Epidermal melanocyte (primary cell): ENCODE data around the gene RBBP6.
"Not testable (repeated sequence)": the region's sequence is repeated elsewhere in the genome, so short reads cannot be mapped to it uniquely, and the experiment has no call there.

Experiments used
- DNase-seq: peaks from one replicate; pipeline ENCODE4 v3.0.0; 2011; ENCODE audit warnings: low spot score; ENCODE audit not compliant: insufficient read length

RBBP6 gene, protein sequence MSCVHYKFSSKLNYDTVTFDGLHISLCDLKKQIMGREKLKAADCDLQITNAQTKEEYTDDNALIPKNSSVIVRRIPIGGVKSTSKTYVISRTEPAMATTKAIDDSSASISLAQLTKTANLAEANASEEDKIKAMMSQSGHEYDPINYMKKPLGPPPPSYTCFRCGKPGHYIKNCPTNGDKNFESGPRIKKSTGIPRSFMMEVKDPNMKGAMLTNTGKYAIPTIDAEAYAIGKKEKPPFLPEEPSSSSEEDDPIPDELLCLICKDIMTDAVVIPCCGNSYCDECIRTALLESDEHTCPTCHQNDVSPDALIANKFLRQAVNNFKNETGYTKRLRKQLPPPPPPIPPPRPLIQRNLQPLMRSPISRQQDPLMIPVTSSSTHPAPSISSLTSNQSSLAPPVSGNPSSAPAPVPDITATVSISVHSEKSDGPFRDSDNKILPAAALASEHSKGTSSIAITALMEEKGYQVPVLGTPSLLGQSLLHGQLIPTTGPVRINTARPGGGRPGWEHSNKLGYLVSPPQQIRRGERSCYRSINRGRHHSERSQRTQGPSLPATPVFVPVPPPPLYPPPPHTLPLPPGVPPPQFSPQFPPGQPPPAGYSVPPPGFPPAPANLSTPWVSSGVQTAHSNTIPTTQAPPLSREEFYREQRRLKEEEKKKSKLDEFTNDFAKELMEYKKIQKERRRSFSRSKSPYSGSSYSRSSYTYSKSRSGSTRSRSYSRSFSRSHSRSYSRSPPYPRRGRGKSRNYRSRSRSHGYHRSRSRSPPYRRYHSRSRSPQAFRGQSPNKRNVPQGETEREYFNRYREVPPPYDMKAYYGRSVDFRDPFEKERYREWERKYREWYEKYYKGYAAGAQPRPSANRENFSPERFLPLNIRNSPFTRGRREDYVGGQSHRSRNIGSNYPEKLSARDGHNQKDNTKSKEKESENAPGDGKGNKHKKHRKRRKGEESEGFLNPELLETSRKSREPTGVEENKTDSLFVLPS (N-terminal part only)

DNA sequence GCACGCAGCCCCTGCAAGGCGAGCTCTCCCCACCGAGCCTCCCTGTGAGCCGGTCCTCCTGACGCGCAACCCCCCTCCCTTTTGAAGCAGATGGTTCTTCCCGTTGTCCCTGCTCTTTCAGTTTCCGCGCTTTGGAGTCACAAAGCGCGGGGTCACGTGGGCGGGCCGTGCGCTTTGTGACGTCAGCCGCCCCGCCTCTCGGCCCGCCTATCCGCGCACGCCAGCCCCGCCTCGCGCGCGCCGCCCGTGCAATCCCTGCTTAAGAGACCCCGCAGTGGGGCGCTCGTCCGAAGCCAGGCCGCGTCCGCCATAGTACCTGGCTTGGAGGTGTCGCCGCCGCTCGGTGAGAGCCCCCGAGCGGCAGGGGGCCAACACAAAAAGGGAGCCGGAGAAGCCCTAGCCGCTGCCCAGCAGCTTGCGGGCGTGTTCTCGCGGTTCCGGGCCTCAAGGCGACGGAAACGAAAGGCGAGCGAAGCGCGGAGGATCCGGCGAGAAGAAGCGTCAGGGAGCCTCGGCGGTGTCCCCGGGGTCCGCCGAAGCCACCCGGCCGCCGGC lies at the start of gene RBBP6:
TSS of gene RBBP6 (plus strand) at position 272 of the 555 bp plus-strand sequence. CDS start 1,061 bp downstream, outside the sequence.
- peak; percentile 81 for DNase-seq

DNA sequence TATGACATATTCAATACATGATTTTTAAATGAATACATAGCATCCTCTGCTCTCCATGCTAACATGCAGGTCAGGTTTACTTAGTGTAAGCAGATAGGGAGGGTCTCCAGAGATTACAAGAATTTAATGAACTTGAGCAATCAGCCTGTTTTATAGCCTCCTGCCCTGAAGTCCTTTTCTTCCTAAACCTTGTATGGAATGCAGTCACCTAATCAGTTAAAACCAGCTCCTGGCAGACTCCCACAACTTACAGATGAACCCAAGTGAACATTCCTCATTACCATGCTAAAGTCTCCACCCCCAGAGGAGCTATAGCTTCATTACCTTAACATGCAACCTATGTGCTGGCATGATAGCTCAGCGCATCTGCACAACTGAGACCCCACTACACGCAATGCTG lies 48.5 kb upstream of the RBBP6 start:
- no peak for DNase-seq

DNA sequence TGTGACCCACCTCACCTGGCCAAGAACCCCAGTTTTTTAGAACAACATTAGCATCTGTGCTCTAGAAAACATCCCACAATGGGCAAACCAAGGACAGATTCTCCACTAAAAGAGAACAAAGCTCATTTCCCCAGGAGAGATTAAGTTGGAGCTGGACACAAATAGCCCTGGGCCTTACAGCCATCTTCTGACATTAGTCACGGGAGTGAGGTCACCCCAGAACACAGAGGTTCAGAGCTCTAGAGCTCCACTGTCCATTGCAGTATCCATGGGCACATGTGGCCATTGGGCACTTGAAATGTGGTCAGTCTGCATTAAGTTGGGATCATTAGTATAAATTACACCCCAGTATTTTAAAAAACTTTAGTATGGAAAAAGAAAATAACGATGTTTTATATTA lies 47.6 kb upstream of the RBBP6 start:
- DNase-seq, result no peak

DNA sequence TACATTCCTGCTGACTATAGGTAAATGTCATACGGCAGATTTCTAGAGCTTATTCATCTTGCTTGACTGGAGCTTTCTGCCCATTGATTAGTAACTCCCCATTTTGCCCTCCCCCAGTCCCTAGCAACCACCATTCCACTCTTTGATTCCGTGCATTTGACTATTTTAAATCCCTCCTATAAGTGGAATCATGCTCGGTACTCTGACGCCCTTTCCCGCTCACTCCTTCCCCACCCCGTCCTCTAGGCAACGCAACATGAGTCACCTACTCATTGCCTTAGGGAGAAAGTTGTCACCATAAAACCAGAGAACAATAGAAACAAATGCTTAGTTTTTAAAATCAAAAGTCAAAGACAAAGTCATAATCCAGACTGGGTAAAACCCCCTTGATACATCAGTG lies 45.5 kb upstream of the RBBP6 start:
- DNase-seq, result no peak

DNA sequence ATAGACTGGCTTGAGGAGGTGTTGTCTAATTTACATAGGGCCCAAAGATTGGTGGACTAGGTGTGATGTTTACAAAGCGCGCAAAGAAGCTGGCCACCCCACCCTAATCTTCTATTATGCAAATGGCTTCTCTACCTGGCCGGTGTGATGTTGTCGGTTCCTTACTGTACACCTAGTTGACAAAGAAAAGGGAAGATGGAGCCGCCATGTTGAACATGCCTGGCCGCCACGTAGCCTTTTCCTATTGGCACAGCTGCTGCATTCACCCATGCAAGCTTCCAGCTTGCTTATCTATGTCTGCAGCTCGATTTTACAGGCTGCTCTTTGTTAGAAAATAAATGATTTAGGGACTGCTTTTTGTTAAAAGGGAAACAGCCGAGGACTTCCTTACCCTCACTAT lies 44.2 kb upstream of the RBBP6 start:
- not testable (repeated sequence) for DNase-seq

DNA sequence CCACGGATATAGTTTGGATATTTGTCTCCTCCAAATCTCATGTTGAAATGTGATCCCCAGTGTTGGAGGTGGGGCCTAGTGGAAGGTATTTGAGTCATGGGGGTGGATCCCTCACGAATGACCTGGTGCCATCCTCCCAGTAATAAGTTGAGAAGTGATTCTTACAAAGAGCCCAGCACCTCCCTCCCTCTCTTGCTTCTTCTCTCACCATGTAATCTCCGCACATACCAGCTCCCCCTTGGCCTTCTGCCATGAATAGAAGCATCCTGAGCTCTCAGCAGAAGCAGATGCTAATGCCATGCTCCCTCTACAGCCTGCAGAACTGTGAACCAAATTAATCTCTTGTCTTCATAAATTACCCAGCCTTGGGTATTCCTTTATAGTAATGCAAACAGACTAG lies 41.9 kb upstream of the RBBP6 start:
- no peak for DNase-seq

DNA sequence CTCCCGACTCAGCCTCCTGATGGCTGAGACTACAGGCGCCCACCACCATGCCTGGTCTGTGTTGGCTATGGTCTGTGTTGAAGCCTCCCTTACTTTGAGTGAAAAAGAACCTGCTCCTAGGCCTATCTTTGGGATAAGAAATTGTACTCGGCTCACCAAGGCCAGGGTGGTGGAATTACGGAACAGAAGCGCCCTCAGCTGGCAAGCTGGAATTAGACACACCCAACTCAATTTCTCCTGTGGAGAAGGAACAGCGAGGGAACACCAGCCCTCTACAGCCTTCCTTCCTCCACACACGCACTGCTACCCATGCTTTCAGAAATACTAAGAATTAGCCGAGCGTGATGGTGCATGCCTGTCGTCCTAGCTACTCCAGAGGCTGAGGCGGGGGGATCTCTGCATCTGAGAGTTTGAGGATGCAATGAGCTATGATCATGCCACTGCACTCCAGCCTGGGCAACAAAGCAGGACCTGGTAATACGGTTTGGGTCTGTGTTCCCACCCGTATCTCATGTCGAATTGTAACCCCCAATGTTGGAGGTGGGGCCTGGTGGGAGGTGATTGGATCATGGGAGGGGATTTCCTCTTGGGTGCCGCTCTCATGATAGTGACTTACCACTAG lies 40.1 kb upstream of the RBBP6 start:
- no peak for DNase-seq

DNA sequence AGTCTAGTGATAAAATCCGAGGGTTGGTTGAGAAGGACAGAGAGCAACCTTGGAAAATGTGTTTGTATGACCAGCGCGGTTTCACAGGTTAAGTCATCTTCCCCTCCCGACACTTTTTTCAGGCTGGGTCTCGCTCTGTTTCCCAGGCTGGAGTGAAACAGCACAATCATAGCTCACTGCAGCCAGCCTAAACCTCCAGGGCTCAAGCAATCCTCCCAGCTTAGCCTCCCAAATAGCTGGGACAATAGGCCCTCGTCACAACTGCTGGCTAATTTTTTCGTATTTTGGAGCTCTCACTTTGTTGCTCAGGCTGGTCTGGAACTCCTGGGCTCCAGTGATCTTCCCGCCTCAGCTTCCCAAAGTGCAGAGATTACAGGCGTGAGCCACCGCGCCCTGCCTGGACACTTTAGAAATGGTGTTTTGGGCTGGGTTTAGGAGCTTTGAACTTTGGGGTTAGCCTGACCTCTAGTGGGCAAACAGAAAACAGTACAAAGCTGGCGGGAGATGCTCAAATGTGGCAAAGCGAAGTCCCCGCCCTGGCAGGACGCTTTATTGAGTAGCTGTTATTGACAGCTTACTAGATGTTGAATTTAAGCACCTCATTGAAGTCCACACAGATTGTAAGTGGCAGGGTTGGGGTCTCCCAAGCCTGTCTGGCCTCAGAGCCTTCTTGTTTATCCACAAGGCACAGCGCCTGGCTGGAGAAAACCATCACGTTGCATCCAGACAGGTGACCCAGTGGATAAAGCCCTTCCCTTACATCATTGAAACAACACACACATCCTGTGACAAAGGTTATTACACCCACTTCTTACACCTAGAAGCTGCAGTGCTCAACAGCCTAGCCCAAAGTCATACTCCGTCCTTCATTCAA lies 34.7 kb upstream of the RBBP6 start:
- peak; percentile 53 for DNase-seq

DNA sequence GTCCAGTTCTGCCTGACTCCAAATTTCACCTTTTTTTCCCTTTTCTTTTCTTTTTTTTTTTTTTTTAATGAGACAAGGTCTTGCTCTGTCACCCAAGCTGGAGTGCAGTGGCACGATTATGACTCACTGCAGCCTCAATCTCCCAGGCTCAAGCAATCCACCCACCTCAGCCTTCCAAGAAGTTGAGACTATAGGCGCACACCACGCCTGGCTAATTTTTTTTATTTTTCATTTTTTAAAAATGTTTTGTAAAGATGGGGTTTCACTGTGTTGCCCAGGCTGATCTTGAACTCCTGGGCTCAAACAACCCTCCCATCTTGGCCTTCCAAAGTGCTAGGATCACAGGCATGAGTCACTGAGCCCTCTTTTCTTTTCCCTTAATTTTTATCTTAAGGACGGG lies 33.4 kb upstream of the RBBP6 start:
- no peak for DNase-seq

DNA sequence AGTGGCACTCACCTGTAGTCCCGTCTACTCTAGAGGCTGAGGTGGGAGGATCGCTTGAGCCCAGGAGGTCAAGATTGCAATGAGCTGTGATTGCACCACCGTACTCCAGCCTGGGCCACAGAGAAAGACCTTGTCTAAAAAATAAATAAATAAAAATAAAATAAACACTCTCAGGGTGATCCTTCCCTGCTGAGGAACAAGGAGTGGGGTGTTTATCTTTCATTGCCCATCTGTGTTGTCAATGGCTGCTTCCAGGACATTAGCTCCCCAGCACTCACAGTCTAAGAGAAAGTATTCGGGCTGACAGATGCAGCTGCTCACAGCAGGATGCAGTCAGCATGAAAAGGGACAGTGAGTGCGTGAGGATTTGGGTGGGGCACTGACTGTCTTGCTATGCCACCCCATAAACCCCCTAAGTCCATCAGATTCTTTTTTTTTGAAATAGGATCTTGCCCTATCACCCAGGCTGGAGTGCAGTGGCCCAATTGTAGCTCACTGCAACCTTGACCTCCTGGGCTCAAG lies 31.3 kb upstream of the RBBP6 start:
- no peak for DNase-seq

DNA sequence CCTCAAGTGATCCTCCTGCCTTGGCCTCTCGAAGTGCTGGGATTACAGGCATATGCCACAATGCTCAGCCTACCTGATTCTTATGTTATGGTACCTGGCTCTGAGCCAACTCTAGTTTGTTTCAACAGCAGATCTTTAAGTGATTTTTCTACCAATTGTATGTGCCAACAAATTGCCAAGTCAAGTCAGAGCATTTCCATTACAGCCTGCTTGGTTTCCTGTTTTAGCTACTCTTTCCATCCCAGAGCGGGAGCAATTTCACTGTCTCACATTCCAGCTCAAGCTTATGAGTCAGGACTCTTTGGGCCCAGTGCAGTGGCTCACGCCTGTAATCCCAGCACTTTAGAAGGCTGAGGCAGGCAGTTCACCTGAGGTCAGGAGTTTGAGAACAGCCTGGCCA lies 30.8 kb upstream of the RBBP6 start:
- no peak for DNase-seq

DNA sequence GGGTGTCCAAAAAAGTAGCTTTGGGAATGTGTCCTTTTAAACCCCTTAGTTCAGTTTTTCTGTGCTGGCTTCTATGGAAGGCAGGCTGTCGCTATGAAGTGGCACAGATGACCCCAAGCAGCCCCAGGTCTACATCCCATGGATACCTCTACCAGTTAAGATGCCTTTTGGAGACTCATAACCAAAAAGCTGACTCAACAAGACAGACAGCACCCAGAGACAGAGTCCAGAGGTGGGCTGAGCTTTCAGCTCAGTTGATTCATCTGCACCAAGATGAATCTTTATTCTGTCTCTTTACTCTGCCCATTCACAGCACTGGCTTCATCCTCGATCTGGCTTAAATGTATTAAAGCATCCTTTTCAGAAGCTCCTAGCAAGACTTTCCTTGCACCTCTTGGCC lies 29.8 kb upstream of the RBBP6 start:
- DNase-seq, result no peak

DNA sequence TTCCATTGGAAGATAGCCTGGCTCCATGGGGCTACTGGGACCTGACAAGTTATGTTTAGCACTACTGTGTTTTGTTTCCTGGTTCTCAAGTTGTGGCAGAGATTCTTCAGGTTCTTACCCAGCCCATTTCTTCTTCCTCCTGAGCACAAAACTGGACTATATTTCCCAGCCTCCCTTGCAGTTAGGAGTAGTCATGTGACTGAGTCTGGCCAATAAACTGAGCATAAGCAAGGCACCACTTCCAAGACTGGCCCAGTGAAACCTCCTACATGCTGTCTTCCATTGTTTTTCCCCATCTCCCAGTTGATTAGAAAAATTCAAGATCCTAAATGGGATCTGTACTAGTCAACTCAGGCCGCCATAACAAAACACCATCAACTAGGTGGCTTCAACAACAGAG lies 28.2 kb upstream of the RBBP6 start:
- no peak for DNase-seq

DNA sequence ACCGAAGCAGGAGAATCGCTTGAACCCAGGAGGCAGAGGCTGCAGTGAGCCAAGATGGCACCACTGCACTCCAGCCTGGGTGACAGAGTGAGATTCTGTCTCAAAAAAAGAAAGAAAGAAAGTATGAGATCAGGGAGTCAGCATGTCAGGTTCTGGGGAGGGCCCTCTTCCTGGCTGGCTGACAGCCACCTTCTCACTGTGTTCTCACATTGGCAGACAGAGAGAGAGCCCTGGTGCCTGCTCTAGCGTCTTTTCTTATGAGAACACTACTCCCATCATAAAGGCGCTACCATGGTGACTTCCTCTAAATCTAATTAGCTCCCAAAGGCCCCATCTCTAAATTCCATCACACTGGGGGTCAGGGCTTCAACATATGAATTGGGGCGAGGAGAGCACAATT lies 27.6 kb upstream of the RBBP6 start:
- no peak for DNase-seq

DNA sequence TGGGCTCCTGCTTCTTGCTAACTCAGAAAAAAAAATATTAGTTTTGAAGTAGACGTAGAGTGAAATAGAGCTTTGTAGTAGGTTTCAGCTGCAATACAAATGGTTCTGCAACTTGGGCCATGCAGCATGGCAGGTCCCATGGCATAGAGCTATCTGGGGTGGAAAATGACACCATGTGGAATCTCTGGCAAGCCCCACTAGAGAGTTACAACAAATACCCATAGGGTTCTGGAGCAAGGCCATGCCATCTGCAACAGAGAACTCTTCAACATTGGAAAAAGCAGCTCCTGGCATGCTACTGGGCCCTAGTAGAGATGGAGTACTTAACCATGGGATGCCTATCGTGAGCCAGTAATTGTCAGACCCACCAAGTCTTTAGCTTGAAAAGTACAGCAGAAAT lies 25.3 kb upstream of the RBBP6 start:
- DNase-seq, result no peak

DNA sequence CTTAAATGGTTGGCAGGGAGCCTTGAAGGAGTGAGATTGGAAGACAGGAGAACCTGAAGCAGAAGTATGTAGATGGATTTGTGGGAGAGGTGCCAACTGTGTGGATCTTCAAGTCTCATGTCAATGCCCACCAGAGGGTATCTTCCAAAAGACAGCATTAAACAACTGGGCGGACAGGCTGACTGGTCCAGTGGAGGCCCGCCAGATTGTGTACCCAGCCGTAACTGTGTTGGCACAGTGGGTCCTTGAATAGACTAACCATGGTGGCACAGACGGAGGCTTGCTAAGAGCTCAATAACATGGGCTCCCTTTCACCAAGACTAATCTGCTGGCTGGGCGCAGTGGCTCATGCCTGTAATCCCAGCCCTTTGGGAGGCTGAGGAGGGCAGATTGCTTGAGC lies 24.2 kb upstream of the RBBP6 start:
- DNase-seq, result no peak

DNA sequence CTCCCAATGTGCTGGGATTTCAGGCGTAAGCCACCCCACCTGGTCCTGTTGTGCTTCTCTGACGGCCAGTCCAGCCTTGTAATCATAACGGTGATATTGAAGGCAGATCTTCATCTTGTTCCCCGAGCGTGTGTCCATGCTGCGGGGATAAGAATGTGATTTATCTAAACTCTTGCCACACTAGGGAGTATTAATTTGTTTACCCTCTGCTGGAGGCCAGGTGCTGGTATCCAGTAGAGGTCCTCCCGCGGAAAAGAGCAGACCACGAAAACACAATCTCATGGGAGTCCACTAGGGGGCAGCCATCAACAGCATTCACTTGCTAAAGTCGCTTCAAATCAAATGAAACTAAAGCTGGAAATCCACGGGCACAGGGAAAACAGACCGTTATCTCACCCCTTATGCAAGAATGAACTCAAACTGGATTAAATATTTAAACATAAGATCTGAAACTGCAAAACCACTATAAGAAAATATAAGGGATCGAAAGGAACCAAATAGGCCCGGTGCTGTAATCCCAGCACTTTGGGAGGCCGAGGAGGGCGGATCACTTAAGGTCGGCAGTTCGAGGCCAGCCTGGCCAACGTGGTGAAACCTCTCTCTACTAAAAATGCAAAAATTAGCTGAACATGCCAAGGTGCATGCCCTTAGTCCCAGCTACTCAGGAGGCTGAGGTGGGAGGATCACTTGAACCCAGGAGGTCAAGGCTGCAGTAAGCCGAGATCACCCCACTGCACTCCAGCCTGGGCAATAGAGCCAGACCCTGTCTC lies 22.3 kb upstream of the RBBP6 start:
- peak; percentile 67 for DNase-seq

DNA sequence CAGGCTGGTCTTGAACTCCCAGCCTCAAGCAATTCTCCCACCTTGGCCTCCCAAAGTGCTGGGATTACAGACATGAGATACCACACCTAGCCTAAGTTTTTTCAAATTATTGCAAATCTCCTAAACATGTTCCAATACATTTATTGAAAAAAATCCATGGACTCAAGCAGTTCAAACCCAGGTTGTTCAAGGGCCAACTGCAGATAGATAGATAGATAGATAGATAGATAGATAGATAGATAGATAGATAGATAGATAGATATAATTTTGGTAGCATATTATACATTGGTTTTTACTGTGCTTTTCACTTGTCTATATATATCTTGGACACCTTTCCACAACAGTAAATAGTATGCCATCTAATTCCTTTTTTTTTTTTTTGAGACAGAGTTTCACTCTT lies 20.9 kb upstream of the RBBP6 start:
- no peak for DNase-seq

DNA sequence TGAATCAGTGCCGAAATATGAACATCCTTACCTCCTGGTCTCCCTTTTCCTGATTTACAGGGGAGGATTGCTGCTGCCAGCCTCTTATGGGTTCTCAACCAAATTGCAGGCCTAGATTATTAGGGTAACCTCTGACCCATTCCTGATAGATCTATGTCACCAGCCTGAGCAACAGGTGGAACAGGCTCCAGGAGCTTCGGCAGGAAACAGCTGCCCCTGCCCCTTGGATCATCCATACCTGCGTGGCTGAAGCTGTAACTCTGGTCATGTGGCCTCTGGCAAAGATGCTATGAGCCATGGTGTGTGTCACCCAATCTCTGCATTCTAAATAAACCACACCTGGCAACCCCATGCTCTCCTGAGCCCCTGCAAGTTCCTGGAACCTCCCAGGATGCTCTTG lies 18.4 kb upstream of the RBBP6 start:
- no peak for DNase-seq

DNA sequence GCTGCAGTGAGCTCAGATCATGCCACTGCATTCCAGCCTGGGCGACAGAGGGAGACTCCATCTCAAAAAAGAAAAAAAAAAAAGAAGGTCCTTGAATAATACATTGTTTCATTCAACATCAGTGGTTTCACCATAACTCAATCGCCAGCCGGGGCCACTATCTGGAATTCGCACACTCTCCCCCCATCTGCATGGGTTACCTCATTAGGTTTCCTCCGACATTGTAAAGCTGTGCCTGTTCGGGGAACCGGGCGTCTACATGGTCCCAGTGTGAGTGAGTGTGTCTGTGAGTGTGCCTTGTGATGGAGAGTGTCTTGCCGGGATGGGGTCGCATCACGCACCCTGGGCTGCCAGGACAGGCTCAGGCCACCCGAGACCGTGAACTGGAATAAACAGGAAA lies 16.6 kb upstream of the RBBP6 start:
- DNase-seq, result no peak
